ENCODE measurements around the gene MGAT4A.

Gene MGAT4A

DNA sequence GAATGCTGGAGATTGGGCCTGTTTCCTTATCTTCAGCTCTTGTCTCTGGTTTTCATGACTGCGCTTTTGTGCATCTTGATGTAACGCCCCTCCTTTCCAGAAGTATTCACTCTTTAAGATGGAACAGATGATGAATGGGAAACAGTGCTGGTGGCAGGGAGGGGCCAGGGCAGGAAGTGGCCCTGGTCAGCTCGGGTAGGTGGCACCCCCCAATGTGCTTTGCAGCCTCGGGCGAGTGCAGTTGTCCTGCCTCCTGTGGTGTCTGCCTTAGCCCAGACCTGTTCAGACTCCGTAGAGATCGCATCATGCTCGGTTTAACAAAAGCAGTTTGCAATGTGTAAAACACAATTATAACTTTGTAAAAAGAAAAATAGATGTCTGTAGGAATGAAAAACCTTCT, 17.0 kb upstream of the MGAT4A start:
- no peak overlapping the region for H3K14ac ChIP-seq (ENCODE audit: low read length)
- no peak overlapping the region for H3K4me2 ChIP-seq (ENCODE audit: insufficient read depth, low read length, poor library complexity, severe bottlenecking)
- no peak overlapping the region for H2BK12ac ChIP-seq (ENCODE audit: low read length)
- H2BK15ac ChIP-seq (ENCODE audit: low read length), result no peak overlapping the region
- H2BK5ac ChIP-seq (ENCODE audit: low read length), result no peak overlapping the region
- no peak overlapping the region for H3K9ac ChIP-seq (ENCODE audit: low read depth, low read length, poor library complexity)
- peaks cover 0 to under 1% of the 10 kb centered on the region in 2 donors for H3K9me3 ChIP-seq (replicated peaks in 1 of 2; ENCODE audit: control insufficient read depth in 2 of 2, insufficient read depth in 1 of 2, low read depth in 1 of 2, low read length in 2 of 2)
- H3K23ac ChIP-seq (ENCODE audit: low read depth, low read length, poor library complexity), result no peak overlapping the region
- H3K27me3 ChIP-seq (ENCODE audit: control insufficient read depth in 3 of 3, insufficient read depth in 3 of 3, low read depth in 1 of 3, low read length in 3 of 3), result peaks cover 0 to 3% (median 2%) of the 10 kb centered on the region in 3 experiments
- H2BK120ac ChIP-seq (ENCODE audit: low read depth, low read length), result no peak overlapping the region
- no peak overlapping the region for H2AK5ac ChIP-seq (ENCODE audit: low read depth, low read length)
- H2AFZ ChIP-seq (ENCODE audit: low read length), result peak overlapping the region; percentile 70
- H3K18ac ChIP-seq (ENCODE audit: low read length), result no peak overlapping the region
- no peaks in the 10 kb centered on the region for H3K79me1 ChIP-seq (ENCODE audit: low read depth, low read length)
- H3K4me1 ChIP-seq (ENCODE audit: control insufficient read depth in 2 of 2, insufficient read depth in 1 of 2, low read depth in 1 of 2, low read length in 2 of 2), result no peaks in the 10 kb centered on the region
- no peak overlapping the region for H3K27ac ChIP-seq (replicated peaks; ENCODE audit: low read length)
- no CpG with 5 or more reads among the region's 8 CpGs for WGBS, 2 donors (ENCODE audit: extremely low coverage in 2 of 2, insufficient read length in 2 of 2, insufficient replicate concordance in 1 of 2)
- H4K91ac ChIP-seq (ENCODE audit: low read depth, low read length, poor library complexity), result no peak overlapping the region
- no peak overlapping the region for H4K8ac ChIP-seq (ENCODE audit: low read depth, low read length)
- H3K4me3 ChIP-seq (ENCODE audit: low read length in 2 of 2), result no peak overlapping the region
- no peak overlapping the region for H3K4ac ChIP-seq (ENCODE audit: low read length)
- H3K36me3 ChIP-seq (replicated peaks in 1 of 2; ENCODE audit: control insufficient read depth in 2 of 2, insufficient read depth in 2 of 2, low read length in 2 of 2), result no peaks in the 10 kb centered on the region
- DNase-seq (ENCODE audit: low spot score), result no peak

DNA sequence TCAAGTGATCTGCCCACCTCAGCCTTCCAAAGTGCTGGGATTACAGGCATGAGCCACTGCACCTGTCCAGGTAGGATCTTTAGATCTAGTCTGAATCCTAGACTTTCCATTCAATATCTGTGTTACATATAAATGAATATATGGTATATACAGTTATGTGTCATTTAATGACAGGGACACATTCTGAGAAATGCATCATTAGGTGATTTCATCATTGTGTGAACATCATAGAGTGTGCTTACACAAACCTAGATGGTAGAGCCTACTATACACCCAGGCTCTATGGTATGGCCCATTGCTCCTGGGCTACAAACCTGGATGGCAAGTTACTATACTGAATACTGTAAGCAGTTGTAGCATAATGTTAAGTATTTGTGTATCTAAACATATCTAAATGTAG, 15.5 kb upstream of the MGAT4A start:
- Histone ChIP-seq H3K4ac (ENCODE audit: low read length) (no peak overlapping the region), H3K27ac (replicated peaks; ENCODE audit: low read length) (no peak overlapping the region), H3K14ac (ENCODE audit: low read length) (no peak overlapping the region), H3K18ac (ENCODE audit: low read length) (no peak overlapping the region), H2BK12ac (ENCODE audit: low read length) (no peak overlapping the region), H3K36me3 (replicated peaks in 1 of 2; ENCODE audit: control insufficient read depth in 2 of 2, insufficient read depth in 2 of 2, low read length in 2 of 2) (no peaks in the 10 kb centered on the region), H3K4me1 (ENCODE audit: control insufficient read depth in 2 of 2, insufficient read depth in 1 of 2, low read depth in 1 of 2, low read length in 2 of 2) (no peaks in the 10 kb centered on the region), H4K91ac (ENCODE audit: low read depth, low read length, poor library complexity) (no peak overlapping the region), H3K23ac (ENCODE audit: low read depth, low read length, poor library complexity) (no peak overlapping the region), H3K9me3 (replicated peaks in 1 of 2; ENCODE audit: control insufficient read depth in 2 of 2, insufficient read depth in 1 of 2, low read depth in 1 of 2, low read length in 2 of 2) (peaks cover 0 to 2% of the 10 kb centered on the region in 2 donors), H3K9ac (ENCODE audit: low read depth, low read length, poor library complexity) (no peak overlapping the region), H3K27me3 (ENCODE audit: control insufficient read depth in 3 of 3, insufficient read depth in 3 of 3, low read depth in 1 of 3, low read length in 3 of 3) (peaks cover 0 to 3% (median 2%) of the 10 kb centered on the region in 3 experiments), H2BK120ac (ENCODE audit: low read depth, low read length) (no peak overlapping the region), H2AK5ac (ENCODE audit: low read depth, low read length) (no peak overlapping the region), H4K8ac (ENCODE audit: low read depth, low read length) (no peak overlapping the region), H2BK5ac (ENCODE audit: low read length) (no peak overlapping the region), H2AFZ (ENCODE audit: low read length) (no peak overlapping the region), H3K4me2 (ENCODE audit: insufficient read depth, low read length, poor library complexity, severe bottlenecking) (no peak overlapping the region), H3K79me1 (ENCODE audit: low read depth, low read length) (no peaks in the 10 kb centered on the region), H3K4me3 (ENCODE audit: low read length in 2 of 2) (no peak overlapping the region), H2BK15ac (ENCODE audit: low read length) (no peak overlapping the region)
- DNase-seq (ENCODE audit: low spot score), result no peak

DNA sequence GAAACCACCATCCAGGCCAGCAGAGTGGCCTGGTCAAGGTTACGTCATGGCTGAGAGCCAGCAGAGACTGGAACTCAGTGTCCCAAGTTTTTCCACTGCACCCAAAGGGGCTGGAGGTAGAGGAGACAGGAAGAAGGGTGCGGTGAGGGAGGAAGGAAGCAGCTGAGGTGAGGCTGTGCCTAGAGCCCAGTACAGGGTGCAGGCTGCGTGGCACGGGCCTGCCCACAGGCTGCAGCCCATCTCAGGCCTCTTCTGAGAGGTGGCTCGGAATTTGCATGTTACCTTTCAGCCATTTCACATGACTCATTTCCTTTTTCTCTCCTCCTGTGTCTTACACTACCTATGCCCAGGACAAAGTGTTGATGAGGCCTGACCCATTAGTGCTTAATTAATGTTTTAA, 13.7 kb upstream of the MGAT4A start:
- Histone ChIP-seq H3K23ac (ENCODE audit: low read depth, low read length, poor library complexity) (no peak overlapping the region), H4K91ac (ENCODE audit: low read depth, low read length, poor library complexity) (no peak overlapping the region), H3K27me3 (ENCODE audit: control insufficient read depth in 3 of 3, insufficient read depth in 3 of 3, low read depth in 1 of 3, low read length in 3 of 3) (peaks cover 0 to 15% (median 2%) of the 10 kb centered on the region in 3 experiments), H2BK5ac (ENCODE audit: low read length) (no peak overlapping the region), H2BK15ac (ENCODE audit: low read length) (no peak overlapping the region), H3K79me1 (ENCODE audit: low read depth, low read length) (no peaks in the 10 kb centered on the region), H3K27ac (replicated peaks; ENCODE audit: low read length) (no peak overlapping the region), H3K9me3 (replicated peaks in 1 of 2; ENCODE audit: control insufficient read depth in 2 of 2, insufficient read depth in 1 of 2, low read depth in 1 of 2, low read length in 2 of 2) (peaks cover 0 to 2% of the 10 kb centered on the region in 2 donors), H3K18ac (ENCODE audit: low read length) (no peak overlapping the region), H2AFZ (ENCODE audit: low read length) (no peak overlapping the region), H3K4me2 (ENCODE audit: insufficient read depth, low read length, poor library complexity, severe bottlenecking) (no peak overlapping the region), H3K36me3 (replicated peaks in 1 of 2; ENCODE audit: control insufficient read depth in 2 of 2, insufficient read depth in 2 of 2, low read length in 2 of 2) (no peaks in the 10 kb centered on the region), H2AK5ac (ENCODE audit: low read depth, low read length) (no peak overlapping the region), H3K4me3 (ENCODE audit: low read length in 2 of 2) (no peak overlapping the region), H3K14ac (ENCODE audit: low read length) (no peak overlapping the region), H3K4me1 (ENCODE audit: control insufficient read depth in 2 of 2, insufficient read depth in 1 of 2, low read depth in 1 of 2, low read length in 2 of 2) (no peaks in the 10 kb centered on the region), H3K9ac (ENCODE audit: low read depth, low read length, poor library complexity) (no peak overlapping the region), H2BK12ac (ENCODE audit: low read length) (no peak overlapping the region), H3K4ac (ENCODE audit: low read length) (no peak overlapping the region), H4K8ac (ENCODE audit: low read depth, low read length) (peak overlapping the region; percentile 52), H2BK120ac (ENCODE audit: low read depth, low read length) (no peak overlapping the region)
- no peak for DNase-seq (ENCODE audit: low spot score)
- no CpG with 5 or more reads among the region's 5 CpGs for WGBS, 2 donors (ENCODE audit: extremely low coverage in 2 of 2, insufficient read length in 2 of 2, insufficient replicate concordance in 1 of 2)

DNA sequence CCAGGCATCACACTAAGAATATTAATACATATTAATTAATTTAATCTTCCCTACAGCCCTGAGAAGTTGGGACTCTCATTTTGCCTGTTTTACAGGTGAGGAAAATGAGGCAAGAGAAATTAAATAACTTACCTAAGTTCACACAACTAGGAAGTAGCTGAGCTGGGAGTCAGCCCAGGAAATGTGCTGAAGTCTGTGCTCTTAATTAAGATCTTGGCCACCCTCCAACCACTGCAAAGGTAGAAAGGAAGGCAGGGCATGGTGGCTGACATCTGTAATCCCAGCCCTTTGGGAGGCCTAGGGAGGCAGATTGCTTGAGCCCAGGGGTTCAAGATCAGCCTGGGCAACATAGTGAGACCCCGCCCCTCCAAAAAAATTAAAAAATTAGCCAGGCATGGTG, 12.9 kb upstream of the MGAT4A start:
- H4K91ac ChIP-seq (ENCODE audit: low read depth, low read length, poor library complexity), result no peak overlapping the region
- no CpG with 5 or more reads among the region's 1 CpG for WGBS, 2 donors (ENCODE audit: extremely low coverage in 2 of 2, insufficient read length in 2 of 2, insufficient replicate concordance in 1 of 2)
- no peaks in the 10 kb centered on the region for H3K36me3 ChIP-seq (replicated peaks in 1 of 2; ENCODE audit: control insufficient read depth in 2 of 2, insufficient read depth in 2 of 2, low read length in 2 of 2)
- H3K4me3 ChIP-seq (ENCODE audit: low read length in 2 of 2), result no peak overlapping the region
- no peak overlapping the region for H4K8ac ChIP-seq (ENCODE audit: low read depth, low read length)
- no peaks in the 10 kb centered on the region for H3K4me1 ChIP-seq (ENCODE audit: control insufficient read depth in 2 of 2, insufficient read depth in 1 of 2, low read depth in 1 of 2, low read length in 2 of 2)
- no peak overlapping the region for H2BK12ac ChIP-seq (ENCODE audit: low read length)
- H3K79me1 ChIP-seq (ENCODE audit: low read depth, low read length), result no peaks in the 10 kb centered on the region
- H2BK5ac ChIP-seq (ENCODE audit: low read length), result no peak overlapping the region
- H3K14ac ChIP-seq (ENCODE audit: low read length), result no peak overlapping the region
- no peak overlapping the region for H3K4me2 ChIP-seq (ENCODE audit: insufficient read depth, low read length, poor library complexity, severe bottlenecking)
- no peak overlapping the region for H3K4ac ChIP-seq (ENCODE audit: low read length)
- no peak overlapping the region for H2BK15ac ChIP-seq (ENCODE audit: low read length)
- H2BK120ac ChIP-seq (ENCODE audit: low read depth, low read length), result no peak overlapping the region
- H3K27ac ChIP-seq (replicated peaks; ENCODE audit: low read length), result no peak overlapping the region
- H2AK5ac ChIP-seq (ENCODE audit: low read depth, low read length), result no peak overlapping the region
- DNase-seq (ENCODE audit: low spot score), result no peak
- H3K9ac ChIP-seq (ENCODE audit: low read depth, low read length, poor library complexity), result no peak overlapping the region
- H3K23ac ChIP-seq (ENCODE audit: low read depth, low read length, poor library complexity), result no peak overlapping the region
- peaks cover 0 to 16% (median 2%) of the 10 kb centered on the region in 3 experiments for H3K27me3 ChIP-seq (ENCODE audit: control insufficient read depth in 3 of 3, insufficient read depth in 3 of 3, low read depth in 1 of 3, low read length in 3 of 3)
- no peak overlapping the region for H3K18ac ChIP-seq (ENCODE audit: low read length)
- H3K9me3 ChIP-seq (replicated peaks in 1 of 2; ENCODE audit: control insufficient read depth in 2 of 2, insufficient read depth in 1 of 2, low read depth in 1 of 2, low read length in 2 of 2), result peaks cover 0 to 2% of the 10 kb centered on the region in 2 donors
- no peak overlapping the region for H2AFZ ChIP-seq (ENCODE audit: low read length)

Data from neuronal stem cell (in vitro differentiated cells).